ENCODE data around the gene RND2.

DNA sequence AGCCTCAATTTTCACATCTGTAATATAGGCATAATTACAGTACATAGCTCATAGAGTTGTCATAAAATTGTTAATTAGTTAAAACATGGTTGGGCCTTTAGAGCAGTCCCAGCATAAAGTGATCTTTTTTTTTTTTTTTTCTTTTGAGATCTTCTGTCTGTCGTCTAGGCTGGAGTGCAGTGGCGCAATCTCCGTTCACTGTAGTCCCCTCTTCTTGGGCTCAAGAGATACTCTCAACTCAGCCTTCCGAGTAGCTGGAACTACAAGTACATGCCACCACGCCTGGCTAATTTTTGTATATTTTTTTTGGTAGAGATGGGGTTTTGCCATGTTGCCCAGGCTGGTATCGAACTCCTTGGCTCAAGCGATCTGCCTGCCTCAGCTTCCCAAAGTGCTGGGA, 31.0 kb downstream of the RND2 start:
- TF ChIP-seq, protein P1, sequence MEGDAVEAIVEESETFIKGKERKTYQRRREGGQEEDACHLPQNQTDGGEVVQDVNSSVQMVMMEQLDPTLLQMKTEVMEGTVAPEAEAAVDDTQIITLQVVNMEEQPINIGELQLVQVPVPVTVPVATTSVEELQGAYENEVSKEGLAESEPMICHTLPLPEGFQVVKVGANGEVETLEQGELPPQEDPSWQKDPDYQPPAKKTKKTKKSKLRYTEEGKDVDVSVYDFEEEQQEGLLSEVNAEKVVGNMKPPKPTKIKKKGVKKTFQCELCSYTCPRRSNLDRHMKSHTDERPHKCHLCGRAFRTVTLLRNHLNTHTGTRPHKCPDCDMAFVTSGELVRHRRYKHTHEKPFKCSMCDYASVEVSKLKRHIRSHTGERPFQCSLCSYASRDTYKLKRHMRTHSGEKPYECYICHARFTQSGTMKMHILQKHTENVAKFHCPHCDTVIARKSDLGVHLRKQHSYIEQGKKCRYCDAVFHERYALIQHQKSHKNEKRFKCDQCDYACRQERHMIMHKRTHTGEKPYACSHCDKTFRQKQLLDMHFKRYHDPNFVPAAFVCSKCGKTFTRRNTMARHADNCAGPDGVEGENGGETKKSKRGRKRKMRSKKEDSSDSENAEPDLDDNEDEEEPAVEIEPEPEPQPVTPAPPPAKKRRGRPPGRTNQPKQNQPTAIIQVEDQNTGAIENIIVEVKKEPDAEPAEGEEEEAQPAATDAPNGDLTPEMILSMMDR (conservative IDR thresholded peaks at IDR 0.05): no peak
- no peak for TF ChIP-seq EZH2 (IDR thresholded peaks at IDR 0.05; ENCODE audit: low read depth)

Measured in PC-9 (cell line).